GM21576 (cell line): Measurements from ENCODE around the gene C1D.
"Not testable (repeated sequence)": the region's sequence is repeated elsewhere in the genome, so short reads cannot be mapped to it uniquely, and the experiment has no call there.

ENCODE experiments used
- ATAC-seq: cut with Tn5 transposase; IDR thresholded peaks from one replicate; pipeline ENCODE4 v1.9.1; 2021; ENCODE audit warnings: mild to moderate bottlenecking, moderate library complexity; ENCODE audit not compliant: unreplicated experiment

Gene C1D

GRCh38 chr2:68062680-68063387 is at the start of gene C1D:
Gene C1D (minus strand): TSS chr2:68063004. CDS start chr2:68047310, 15,694 bp downstream.
- peak; percentile 89 for ATAC-seq

- ATAC-seq: no peak
Measured at GRCh38 chr2:68110102-68110501, 47.3 kb upstream of the C1D start.

DNA sequence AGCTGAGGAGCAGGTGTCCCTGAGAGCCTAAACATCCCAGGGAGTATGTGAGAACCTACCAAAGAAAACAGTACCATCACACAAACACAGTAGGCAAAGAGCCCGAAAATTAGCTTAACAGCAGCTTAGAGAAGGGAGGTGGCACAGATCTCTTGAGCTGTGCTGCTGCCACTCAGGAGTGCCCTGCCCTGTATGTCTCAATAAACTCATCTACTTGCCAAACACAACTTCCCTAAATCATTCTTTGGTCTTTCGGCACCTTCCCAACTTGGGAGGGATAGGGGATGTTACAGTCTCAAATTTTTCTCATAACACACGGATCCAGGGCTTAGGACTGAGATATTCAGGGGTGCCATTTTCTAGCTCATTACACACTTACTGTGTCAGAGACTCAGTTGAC is 45.3 kb upstream of the C1D start:
- ATAC-seq: no peak

- no peak for ATAC-seq
Measured at GRCh38 chr2:68107475-68107874, 44.7 kb upstream of the C1D start.

DNA sequence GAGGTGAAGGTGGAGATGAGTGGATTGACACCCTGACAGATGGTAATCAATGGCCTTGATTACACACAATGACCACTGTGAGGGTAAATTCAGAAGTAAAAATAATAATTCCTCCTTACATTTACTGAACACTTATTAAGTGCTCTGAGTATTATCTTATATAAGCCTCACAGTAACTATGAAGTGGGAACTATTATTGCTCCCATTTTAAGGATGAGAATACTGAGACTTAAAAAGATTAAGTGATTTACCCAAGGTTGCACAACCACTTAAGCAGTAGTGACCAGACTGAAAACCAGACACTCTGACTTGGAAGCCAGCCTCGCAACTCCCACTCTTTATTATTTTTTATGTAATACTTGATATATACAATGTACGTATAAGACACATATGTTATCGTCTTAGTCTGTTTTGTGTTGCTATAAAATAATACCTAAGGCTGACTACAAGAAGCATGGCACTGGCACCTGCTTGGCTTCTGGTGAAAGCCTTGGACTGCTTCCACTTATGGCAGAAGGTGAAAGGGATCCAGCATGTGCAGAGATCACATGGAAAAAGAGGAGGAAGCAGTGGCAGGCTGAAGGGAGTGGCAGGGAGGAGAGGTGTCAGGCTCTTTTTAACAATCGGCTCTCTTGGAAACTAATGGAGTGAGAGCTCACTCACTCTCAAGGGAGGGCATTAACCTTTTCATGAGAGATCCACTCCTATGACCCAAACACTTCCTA is 41.5 kb upstream of the C1D start:
- no peak for ATAC-seq

DNA sequence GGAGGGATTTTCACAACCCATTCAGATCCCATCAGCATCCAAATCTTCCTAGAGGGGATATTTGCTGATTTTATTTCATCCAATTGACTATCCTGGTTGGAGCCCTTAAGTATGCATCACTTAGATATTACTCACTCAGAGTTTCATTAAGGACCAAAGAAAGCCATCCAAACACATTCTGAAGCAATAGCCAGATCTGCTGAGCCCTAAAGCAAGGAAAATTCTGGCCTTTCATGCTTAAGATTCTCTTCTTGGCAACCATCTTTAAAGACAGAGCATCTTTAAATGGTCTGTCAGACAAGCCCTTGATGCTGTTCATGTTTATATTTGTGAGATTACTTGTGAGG is 40.9 kb upstream of the C1D start:
- ATAC-seq: no peak

GRCh38 chr2:68103030-68103708 is 40.4 kb upstream of the C1D start:
- ATAC-seq: no peak

DNA sequence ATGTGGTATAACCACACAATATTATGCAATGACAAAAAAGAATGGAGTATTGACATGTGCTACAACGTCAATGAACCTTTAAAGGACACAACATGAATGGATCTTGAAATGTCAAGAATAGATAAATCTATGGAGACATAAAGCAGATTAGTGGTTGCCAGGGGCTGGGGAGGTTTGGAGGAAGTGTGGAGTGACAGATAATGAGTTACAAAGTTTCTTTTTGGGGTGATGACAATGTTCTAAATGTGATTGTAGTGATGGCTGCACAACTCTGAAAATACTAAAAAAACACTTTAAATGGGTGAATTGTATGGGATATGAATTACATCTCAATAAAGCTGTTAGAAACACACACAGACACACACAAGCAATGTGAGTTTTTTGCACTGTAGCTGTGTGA is 37.4 kb upstream of the C1D start:
- no peak for ATAC-seq

DNA sequence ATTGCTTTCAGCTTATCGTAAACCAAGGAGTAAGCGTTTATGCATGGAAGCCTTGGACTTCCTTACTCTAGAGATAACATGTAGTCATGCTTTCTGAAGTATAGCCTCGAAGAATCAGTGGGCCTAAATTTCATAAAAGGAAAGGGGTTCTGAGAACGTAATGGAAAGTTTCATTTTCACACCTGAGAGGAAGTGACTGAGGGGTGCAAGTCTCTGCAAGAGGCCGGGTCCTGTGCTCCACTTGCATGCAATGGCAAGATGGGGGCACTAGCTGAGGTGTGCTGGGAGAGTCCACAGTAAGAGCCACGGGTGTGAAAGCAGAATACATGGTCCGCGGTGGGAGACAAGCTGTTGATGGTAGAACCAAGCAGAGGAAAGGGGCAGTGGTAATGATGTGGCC is 36.5 kb upstream of the C1D start:
- no peak for ATAC-seq

DNA sequence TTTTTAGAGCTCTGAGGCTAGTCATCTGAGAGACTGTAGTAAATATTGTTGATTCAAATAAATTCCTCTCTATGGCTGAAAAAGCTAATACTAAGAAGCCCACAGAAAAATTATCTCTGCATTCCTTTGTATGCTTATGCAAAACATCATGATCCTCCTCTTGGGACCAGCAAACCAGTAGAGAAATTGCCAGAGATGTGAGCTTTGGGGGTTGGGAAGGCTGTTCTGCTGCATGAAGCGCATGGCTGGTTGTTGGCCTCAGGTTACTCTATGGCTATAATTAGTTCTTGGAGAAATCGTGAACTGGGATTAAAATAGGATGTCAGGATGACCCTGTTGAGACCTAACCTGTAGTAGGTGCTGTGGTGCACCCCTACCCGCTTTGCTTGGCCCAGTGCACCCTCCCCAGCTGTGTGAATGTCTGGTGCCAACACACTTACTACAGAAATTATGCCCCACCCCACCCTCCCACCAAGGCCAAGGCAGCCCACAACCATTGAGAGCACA is 35.5 kb upstream of the C1D start:
- ATAC-seq: no peak

DNA sequence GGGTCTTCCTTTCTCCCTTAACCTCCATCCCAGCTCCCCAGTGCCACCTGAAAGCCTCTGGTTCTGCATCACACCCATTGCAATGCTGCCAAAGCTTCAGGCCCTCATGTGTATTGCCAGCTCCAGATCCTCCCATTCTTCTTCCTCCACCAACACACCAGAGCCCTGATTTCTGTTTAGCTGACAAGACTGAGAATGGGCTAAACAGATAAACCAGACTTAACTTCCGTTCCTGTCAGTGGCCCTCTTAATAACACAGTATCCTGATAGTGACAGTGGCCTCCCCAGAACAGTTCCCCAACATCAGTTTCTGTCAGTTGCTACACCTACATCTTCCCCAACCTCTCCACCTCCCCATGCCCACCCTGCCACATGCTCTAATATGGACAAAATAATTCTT is 31.3 kb upstream of the C1D start:
- no peak for ATAC-seq

GRCh38 chr2:68093634-68094033 is 30.8 kb upstream of the C1D start:
- ATAC-seq: no peak

DNA sequence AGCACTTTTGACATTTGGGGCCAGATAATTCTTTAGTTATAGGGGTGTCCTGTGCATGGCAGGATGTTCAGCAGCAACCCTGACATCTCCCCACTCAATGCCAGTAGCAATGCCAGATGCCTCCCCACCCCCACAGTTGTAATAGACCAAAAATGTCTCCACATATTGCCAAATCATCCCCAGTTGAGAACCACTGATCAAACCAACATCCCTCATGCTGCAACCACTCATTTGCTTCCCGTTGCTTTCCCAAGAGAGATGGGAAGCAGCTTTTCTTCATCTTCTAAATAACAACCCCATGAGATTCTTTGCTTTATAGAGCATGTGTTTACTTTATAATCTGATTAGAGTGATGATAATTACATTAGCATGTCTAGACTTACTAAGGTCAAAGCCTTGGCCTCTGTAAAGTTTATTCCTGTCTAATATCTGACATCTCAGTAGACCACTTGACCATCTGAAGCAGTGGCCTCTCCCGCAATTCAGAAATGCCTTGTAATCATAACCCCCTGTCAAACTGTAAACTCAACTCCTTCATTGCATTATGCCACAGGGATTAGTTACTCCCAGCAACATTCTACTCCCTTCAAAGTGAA is 28.7 kb upstream of the C1D start:
- no peak for ATAC-seq

DNA sequence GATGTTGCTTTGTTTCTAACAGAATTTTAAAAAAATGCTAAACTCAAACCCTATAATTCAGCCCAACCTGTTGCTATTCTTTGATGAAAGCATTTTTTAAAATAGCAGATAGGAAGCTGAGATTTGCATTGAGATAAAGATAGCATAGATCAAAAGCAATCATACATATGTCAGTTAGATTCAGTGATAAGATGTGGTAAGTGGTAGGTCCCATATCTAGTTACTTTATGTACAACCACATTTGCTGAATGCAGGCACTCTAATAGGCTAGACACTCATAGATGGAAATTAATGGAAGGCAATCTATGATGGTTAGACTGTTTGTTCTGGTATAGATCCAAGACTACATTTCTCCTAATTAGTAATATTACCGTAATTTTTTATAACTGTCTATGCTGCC is 27.2 kb upstream of the C1D start:
- no peak for ATAC-seq

DNA sequence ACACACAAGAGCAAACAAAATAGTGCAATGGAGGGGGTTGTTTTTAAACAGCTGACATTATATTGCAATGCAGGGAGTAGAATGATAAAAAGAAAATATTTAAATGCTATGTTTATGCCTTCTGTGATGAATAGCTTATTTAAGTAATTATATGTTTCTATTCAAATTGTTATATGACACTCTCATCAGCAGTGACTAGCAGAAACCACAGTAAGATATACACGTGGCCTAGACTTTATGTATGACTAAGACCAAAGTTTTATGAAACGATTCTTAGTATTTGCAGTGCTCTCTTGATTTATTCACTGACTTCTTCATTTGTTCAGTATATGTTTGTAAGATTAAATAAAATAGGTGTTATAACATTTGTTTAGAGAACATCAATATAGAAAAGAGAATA is 26.1 kb upstream of the C1D start:
- no peak for ATAC-seq

GRCh38 chr2:68086166-68086565 is 23.4 kb upstream of the C1D start:
- no peak for ATAC-seq

- ATAC-seq: peak; percentile 77
Measured at GRCh38 chr2:68083346-68083745, 20.5 kb upstream of the C1D start.

GRCh38 chr2:68074050-68074449 is 11.2 kb upstream of the C1D start:
- no peak for ATAC-seq

DNA sequence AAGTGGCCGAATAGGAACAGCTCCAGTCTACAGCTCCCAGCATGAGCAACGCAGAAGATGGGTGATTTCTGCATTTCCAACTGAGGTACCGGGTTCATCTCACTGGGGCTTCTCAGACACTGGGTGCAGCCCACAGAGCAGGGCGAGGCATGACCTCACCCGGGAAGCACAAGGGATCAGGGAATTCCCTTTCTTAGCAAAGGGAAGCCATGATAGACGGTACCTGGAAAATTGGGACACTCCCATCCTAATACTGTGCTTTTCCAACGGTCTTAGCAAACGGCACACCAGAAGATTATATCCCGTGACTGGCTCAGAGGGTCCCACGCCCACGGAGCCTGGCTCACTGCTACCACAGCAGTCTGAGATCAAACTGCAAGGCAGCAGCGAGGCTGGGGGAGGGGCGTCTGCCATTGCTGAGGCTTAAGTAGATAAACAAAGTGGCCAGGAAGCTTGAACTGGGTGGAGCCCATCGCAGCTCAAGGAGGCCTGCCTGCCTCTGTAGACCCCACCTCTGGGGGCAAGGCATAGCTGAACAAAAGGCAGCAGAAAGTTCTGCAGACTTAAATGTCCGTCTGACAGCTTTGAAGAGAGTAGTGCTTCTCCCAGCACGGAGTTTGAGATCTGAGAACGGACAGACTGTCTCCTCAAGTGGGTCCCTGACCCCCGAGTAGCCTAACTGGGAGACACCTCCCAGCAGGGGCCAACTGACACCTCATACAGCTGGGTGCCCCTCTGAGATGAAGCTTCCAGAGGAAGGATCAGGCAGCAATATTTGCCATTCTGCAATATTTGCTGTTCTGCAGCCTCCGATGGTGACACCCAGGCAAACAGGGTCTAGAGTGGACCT is 1.2 kb upstream of the C1D start:
- ATAC-seq: not testable (repeated sequence)

DNA sequence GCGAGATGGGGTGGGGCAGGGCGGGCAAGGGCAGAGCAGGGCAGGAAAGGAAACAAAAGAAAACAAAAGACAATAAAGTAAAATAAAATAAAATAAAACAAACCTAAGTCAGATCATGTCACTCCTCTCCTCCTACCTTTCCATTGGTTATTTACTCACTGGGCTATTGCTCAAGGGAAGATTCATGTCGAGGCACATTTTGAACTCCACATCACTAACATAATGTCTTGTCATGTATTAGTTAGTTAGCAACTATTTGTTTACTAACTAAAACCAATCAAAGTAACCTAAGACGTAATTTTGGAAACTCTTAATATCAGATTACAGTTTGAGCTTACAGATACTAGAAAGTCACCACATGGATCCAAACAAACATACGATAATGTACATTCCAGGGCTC is 2.2 kb downstream of the C1D start:
- no peak for ATAC-seq
